ENCODE results near the gene GSE1.

- TF ChIP-seq, protein P1, sequence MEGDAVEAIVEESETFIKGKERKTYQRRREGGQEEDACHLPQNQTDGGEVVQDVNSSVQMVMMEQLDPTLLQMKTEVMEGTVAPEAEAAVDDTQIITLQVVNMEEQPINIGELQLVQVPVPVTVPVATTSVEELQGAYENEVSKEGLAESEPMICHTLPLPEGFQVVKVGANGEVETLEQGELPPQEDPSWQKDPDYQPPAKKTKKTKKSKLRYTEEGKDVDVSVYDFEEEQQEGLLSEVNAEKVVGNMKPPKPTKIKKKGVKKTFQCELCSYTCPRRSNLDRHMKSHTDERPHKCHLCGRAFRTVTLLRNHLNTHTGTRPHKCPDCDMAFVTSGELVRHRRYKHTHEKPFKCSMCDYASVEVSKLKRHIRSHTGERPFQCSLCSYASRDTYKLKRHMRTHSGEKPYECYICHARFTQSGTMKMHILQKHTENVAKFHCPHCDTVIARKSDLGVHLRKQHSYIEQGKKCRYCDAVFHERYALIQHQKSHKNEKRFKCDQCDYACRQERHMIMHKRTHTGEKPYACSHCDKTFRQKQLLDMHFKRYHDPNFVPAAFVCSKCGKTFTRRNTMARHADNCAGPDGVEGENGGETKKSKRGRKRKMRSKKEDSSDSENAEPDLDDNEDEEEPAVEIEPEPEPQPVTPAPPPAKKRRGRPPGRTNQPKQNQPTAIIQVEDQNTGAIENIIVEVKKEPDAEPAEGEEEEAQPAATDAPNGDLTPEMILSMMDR (IDR thresholded peaks at IDR 0.05) = no peak
- no peak for TF ChIP-seq ZFX (IDR thresholded peaks at IDR 0.05; ENCODE audit: borderline replicate concordance)
Observed at GRCh38 chr16:85637808-85638647, 24.9 kb downstream of the GSE1 start.
